HG03039 (cell line): ENCODE data around the gene ARHGEF7.
"Not testable (repeated sequence)": the region's sequence is repeated elsewhere in the genome, so short reads cannot be mapped to it uniquely, and the experiment has no call there.

ENCODE experiments used
- ATAC-seq: cut with Tn5 transposase; IDR thresholded peaks from one replicate; pipeline ENCODE4 v1.9.1; 2021; ENCODE audit warnings: mild to moderate bottlenecking, moderate library complexity; ENCODE audit not compliant: unreplicated experiment

Gene ARHGEF7

GRCh38 chr13:111115061-111115964, at the start of gene ARHGEF7:
Gene ARHGEF7 (plus strand): TSS chr13:111115310. CDS start chr13:111115527, 217 bp downstream.
- ATAC-seq, result no peak

- no peak for ATAC-seq
Observed at GRCh38 chr13:111065698-111066097, 49.4 kb upstream of the ARHGEF7 start.

GRCh38 chr13:111066544-111066943, 48.6 kb upstream of the ARHGEF7 start:
- ATAC-seq, result no peak

- ATAC-seq, result no peak
Observed at GRCh38 chr13:111068009-111068350, 47.1 kb upstream of the ARHGEF7 start.

- not testable (repeated sequence) for ATAC-seq
Observed at GRCh38 chr13:111071120-111071519, 44.0 kb upstream of the ARHGEF7 start.

GRCh38 chr13:111071526-111071925, 43.6 kb upstream of the ARHGEF7 start:
- not testable (repeated sequence) for ATAC-seq

- no peak for ATAC-seq
Observed at GRCh38 chr13:111074826-111075225, 40.3 kb upstream of the ARHGEF7 start.

GRCh38 chr13:111076155-111077013, 38.7 kb upstream of the ARHGEF7 start:
- no peak for ATAC-seq

GRCh38 chr13:111079375-111079774, 35.7 kb upstream of the ARHGEF7 start:
- no peak for ATAC-seq

- ATAC-seq, result no peak
Observed at GRCh38 chr13:111080642-111081041, 34.5 kb upstream of the ARHGEF7 start.

- ATAC-seq, result no peak
Observed at GRCh38 chr13:111082240-111082639, 32.9 kb upstream of the ARHGEF7 start.

GRCh38 chr13:111082769-111083168, 32.3 kb upstream of the ARHGEF7 start:
- ATAC-seq, result not testable (repeated sequence)

- not testable (repeated sequence) for ATAC-seq
Observed at GRCh38 chr13:111083693-111084092, 31.4 kb upstream of the ARHGEF7 start.

GRCh38 chr13:111090169-111090568, 24.9 kb upstream of the ARHGEF7 start:
- no peak for ATAC-seq

- no peak for ATAC-seq
Observed at GRCh38 chr13:111092685-111093084, 22.4 kb upstream of the ARHGEF7 start.

- no peak for ATAC-seq
Observed at GRCh38 chr13:111093136-111093535, 22.0 kb upstream of the ARHGEF7 start.

- no peak for ATAC-seq
Observed at GRCh38 chr13:111093634-111094033, 21.5 kb upstream of the ARHGEF7 start.

- no peak for ATAC-seq
Observed at GRCh38 chr13:111095031-111095840, 19.9 kb upstream of the ARHGEF7 start.

- no peak for ATAC-seq
Observed at GRCh38 chr13:111095911-111096501, 19.1 kb upstream of the ARHGEF7 start.

GRCh38 chr13:111099290-111099689, 15.8 kb upstream of the ARHGEF7 start:
- no peak for ATAC-seq
